Activated CD4-positive, alpha-beta T cell treated with anti-CD3 and anti-CD28 coated beads for 36 hours (primary cell): ENCODE measurements around the gene SCNN1A. TPM values are rescaled to one million over a fixed set of nuclear protein-coding genes. Genes with fewer than 3 reads are reported as not detected.

Source experiments
- ATAC-seq: fragments of 200-7000 bp; cut with Tn5 transposase; one replicate; pipeline ENCODE4 v1.10.0; 2021; ENCODE audit warnings: mild to moderate bottlenecking, moderate library complexity
- CTCF ChIA-PET: fragments of 350-600 bp; sonication (Branson Sonifier 250); formaldehyde crosslinking; loops from one replicate; lab custom pipeline; 2021; ENCODE audit warnings: antibody characterized with exemption; lab: Charles Lee
- POLR2A ChIA-PET: fragments of 350-600 bp; sonication (Branson Sonifier 250); formaldehyde crosslinking; loops from one replicate; lab custom pipeline; 2021; ENCODE audit warnings: antibody characterized with exemption, inconsistent platforms; lab: Charles Lee
- DNase-seq: peaks from one replicate; pipeline ENCODE4 v3.0.0-alpha.2; 2020
- H3K27ac Mint-ChIP-seq: one replicate; pipeline ENCODE4 v1.8.0; 2021; ENCODE audit warnings: mixed read lengths
- H3K27me3 Mint-ChIP-seq: one replicate; pipeline ENCODE4 v1.8.0; 2021; ENCODE audit warnings: mixed read lengths
- H3K36me3 Mint-ChIP-seq: one replicate; pipeline ENCODE4 v1.8.0; 2021; ENCODE audit warnings: low read depth, mixed read lengths
- H3K4me1 Mint-ChIP-seq: one replicate; pipeline ENCODE4 v1.8.0; 2021; ENCODE audit warnings: mixed read lengths
- H3K4me3 Mint-ChIP-seq: one replicate; pipeline ENCODE4 v1.8.0; 2021; ENCODE audit warnings: mild to moderate bottlenecking, moderate library complexity, mixed read lengths
- H3K9me3 Mint-ChIP-seq: one replicate; pipeline ENCODE4 v1.8.0; 2021; ENCODE audit warnings: low read depth, mixed read lengths
- intact Hi-C, 2 experiments: fragments of 100-400 bp; cut with DNase I in 1 of 2; cut with micrococcal nuclease in 1 of 2; formaldehyde crosslinking; loops; one replicate each; pipeline versions ENCODE4 v1.14.2 to v1.15.1; 2022 to 2024; cut with DNase I, micrococcal nuclease
- total RNA-seq, 2 experiments: library from RNA; stranded (reverse); gene quantifications; one replicate each; pipeline ENCODE4 v1.2.3, GENCODE V29; 2021

SCNN1A gene
- total RNA-seq, 2 experiments from 2014 or later = 0.05 TPM; not detected in 1

DNA sequence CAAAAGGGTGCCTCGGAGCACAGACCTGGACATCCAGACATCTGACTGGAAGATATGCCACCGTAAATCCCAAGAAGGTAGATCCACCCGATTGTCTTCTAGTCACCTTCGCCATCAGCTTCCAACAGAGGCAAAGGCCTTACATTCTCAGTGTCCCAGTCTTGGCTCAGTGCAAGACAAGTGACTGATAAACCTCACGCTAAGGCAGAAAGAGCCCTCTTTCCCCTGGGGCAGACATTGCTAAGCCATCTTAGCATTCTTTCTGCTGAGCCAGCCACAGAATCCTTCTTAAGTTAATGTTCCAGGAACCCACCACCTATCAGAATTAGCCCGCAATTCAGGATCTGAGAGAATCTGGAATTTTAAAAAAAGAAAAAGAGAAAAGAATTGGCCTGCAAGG, 69.2 kb downstream of the SCNN1A start:
- intact Hi-C loops = no loop called here
- CTCF ChIA-PET = interaction anchor here (0.7 to 1.2 kb wide), 3 partner anchors 19 to 112 kb away, joined by 3 to 4 read pairs (median 3); no protein-coding TSS in a partner anchor
- H3K27me3 Mint-ChIP-seq = peaks cover 7% of the 10 kb centered on the region
- no peak for ATAC-seq
- DNase-seq = no peak
- no peak overlapping the region for H3K4me3 Mint-ChIP-seq
- POLR2A ChIA-PET = no interaction called here
- no peaks in the 10 kb centered on the region for H3K4me1 Mint-ChIP-seq
- H3K27ac Mint-ChIP-seq = no peak overlapping the region
- H3K36me3 Mint-ChIP-seq = no peaks in the 10 kb centered on the region
- H3K9me3 Mint-ChIP-seq = no peaks in the 10 kb centered on the region

DNA sequence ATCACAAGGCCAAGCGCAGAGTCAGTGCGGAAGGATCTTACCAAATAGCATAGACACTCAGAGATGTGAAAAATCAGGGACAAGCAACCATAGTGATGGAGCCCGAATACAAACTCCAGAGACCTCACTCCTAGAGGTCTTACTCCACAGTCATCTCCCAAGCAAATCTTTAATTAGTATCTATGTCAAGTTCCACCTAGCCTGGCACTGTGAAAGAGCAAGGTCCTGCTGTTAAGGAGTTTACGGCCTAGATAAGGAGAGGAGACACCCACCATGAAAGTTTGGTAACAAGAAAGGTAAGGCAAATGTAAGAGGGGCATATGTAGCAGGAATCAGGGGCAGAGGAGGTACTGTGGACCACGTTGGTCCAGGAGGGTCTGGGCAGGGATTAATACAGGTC, 72.3 kb downstream of the SCNN1A start:
- CTCF ChIA-PET = interaction anchor here (1.2 to 1.3 kb wide), 2 partner anchors 18 to 24 kb away, joined by 4 to 5 read pairs; no protein-coding TSS in a partner anchor

DNA sequence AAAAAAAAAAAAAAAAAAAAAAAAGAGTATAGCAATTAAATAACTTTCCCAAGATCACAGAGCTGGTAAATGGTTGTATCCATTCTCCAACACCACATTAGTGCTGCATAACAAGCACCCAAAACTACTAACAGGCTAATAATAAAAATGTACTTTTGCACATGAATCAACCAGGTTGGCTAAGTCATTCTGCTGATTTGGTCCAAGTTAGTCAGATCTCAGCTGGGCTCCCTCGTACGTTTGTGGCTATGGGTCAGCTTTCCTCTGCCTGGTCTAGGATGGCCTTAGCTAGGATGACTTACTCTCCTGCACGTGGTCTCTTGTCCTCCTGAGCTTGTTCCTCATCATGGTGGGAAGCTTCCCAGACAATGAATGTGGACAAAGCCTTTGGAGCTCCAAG, 72.7 kb downstream of the SCNN1A start:
- intact Hi-C loops = no loop called here
- CTCF ChIA-PET = interaction anchor here (1.2 to 1.3 kb wide), 2 partner anchors 18 to 24 kb away, joined by 4 to 5 read pairs; no protein-coding TSS in a partner anchor
- no peak for ATAC-seq

More for the DNA sequence above, 72.3 kb downstream of the SCNN1A start:
- no peaks in the 10 kb centered on the region for H3K36me3 Mint-ChIP-seq
- no peaks in the 10 kb centered on the region for H3K4me1 Mint-ChIP-seq
- DNase-seq = no peak
- ATAC-seq = no peak
- no peaks in the 10 kb centered on the region for H3K9me3 Mint-ChIP-seq
- H3K27ac Mint-ChIP-seq = no peak overlapping the region
- POLR2A ChIA-PET = no interaction called here
- H3K27me3 Mint-ChIP-seq = no peaks in the 10 kb centered on the region
- no peak overlapping the region for H3K4me3 Mint-ChIP-seq
- intact Hi-C loops = no loop called here

DNA sequence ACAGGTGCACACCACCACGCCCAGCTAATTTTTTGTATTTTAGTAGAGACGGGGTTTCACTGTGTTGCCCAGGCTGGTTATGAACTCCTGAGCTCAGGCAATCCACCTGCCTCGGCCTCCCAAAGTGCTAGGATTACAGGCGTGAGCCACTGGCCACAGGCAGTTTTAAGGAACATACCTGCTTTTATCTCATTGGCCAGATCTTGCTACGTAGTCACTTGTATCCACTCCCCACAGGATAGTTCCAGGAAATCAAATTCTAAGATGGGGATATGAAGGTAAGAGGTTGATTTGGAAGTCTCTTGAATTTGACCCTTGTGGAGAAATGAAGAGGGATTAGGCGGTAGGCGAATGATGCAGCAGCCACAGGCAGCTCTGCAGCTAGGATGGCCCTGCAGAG, 73.6 kb downstream of the SCNN1A start:
- Mint-ChIP-seq H3K27ac (no peak overlapping the region), H3K27me3 (no peaks in the 10 kb centered on the region), H3K36me3 (no peaks in the 10 kb centered on the region), H3K9me3 (no peaks in the 10 kb centered on the region), H3K4me1 (no peaks in the 10 kb centered on the region), H3K4me3 (no peak overlapping the region)
- intact Hi-C loops = no loop called here
- ChIA-PET CTCF (interaction anchor here (0.6 kb wide), 2 partner anchors 22 to 271 kb away, joined by 4 to 6 read pairs; no protein-coding TSS in a partner anchor), POLR2A (no interaction called here)
- DNase-seq (no peak), ATAC-seq (no peak)

More for the DNA sequence above, 72.7 kb downstream of the SCNN1A start:
- no peak overlapping the region for H3K27ac Mint-ChIP-seq
- H3K9me3 Mint-ChIP-seq = no peaks in the 10 kb centered on the region
- DNase-seq = no peak
- no peaks in the 10 kb centered on the region for H3K27me3 Mint-ChIP-seq
- no peak overlapping the region for H3K4me3 Mint-ChIP-seq
- no peaks in the 10 kb centered on the region for H3K36me3 Mint-ChIP-seq
- no peaks in the 10 kb centered on the region for H3K4me1 Mint-ChIP-seq
- POLR2A ChIA-PET = no interaction called here

DNA sequence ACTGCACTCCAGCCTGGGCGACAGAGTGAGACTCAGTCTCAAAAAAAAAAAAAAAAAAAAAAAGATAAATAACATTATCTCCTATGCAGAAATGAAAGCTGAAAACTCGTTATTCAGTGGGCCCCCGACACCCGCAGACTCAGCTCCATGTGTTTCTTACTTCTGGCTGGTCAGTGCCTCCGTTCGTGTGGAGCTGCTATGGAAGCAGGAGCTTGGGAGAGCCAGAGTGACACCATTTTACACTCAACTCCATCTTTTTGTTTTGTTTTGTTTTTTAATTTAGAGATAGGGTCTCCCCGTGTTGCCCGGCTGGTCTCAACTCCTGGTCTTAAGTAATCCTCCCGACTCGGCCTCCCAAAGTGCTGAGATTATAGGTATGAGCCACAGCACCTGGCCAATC, 78.2 kb downstream of the SCNN1A start:
- no peaks in the 10 kb centered on the region for H3K27me3 Mint-ChIP-seq
- H3K4me3 Mint-ChIP-seq = no peak overlapping the region
- no peak for DNase-seq
- no peaks in the 10 kb centered on the region for H3K4me1 Mint-ChIP-seq
- intact Hi-C loops = no loop called here
- ATAC-seq = no peak
- H3K27ac Mint-ChIP-seq = no peak overlapping the region
- ChIA-PET POLR2A (no interaction called here), CTCF (interaction anchor here (0.7 to 1.3 kb wide), 2 partner anchors 11 to 18 kb away, joined by 3 to 4 read pairs; no protein-coding TSS in a partner anchor)
- H3K36me3 Mint-ChIP-seq = no peaks in the 10 kb centered on the region
- H3K9me3 Mint-ChIP-seq = no peaks in the 10 kb centered on the region

Other genes with a start within 250 kb of the SCNN1A start
- 10 to 100 TPM; 11.5 to 12.8 TPM for gene CD9, start 175.2 kb downstream of the SCNN1A start, total RNA-seq
- not detected for gene PLEKHG6, start 64.9 kb downstream of the SCNN1A start, total RNA-seq
- gene TNFRSF1A, start 33.5 kb downstream of the SCNN1A start, total RNA-seq = 10 to 100 TPM; 42.1 to 58.7 TPM
- gene LTBR, start 8.6 kb upstream of the SCNN1A start, total RNA-seq = 1 to 10 TPM in 1 of 2 experiments, under 1 TPM in 1; 0.57 to 1.1 TPM
- 100 to 1,000 TPM in 1 of 2 experiments, 10 to 100 TPM in 1; 85.4 to 116 TPM for gene CD27, start 69.4 kb upstream of the SCNN1A start, total RNA-seq
- 10 to 100 TPM; 27.4 to 40.8 TPM for gene TAPBPL, start 76.5 kb upstream of the SCNN1A start, total RNA-seq
- gene VAMP1, start 95.1 kb upstream of the SCNN1A start, total RNA-seq = 10 to 100 TPM; 34.5 to 52.3 TPM
- gene MRPL51, start 117.7 kb upstream of the SCNN1A start, total RNA-seq = 100 to 1,000 TPM; 232 to 275 TPM
- gene NCAPD2, start 118.5 kb upstream of the SCNN1A start, total RNA-seq = 100 to 1,000 TPM; 199 to 210 TPM
- gene GAPDH, start 159.0 kb upstream of the SCNN1A start, total RNA-seq = 1,000 to 10,000 TPM; 7,289 to 9,770 TPM
- gene IFFO1, start 180.5 kb upstream of the SCNN1A start, total RNA-seq = 1 to 10 TPM; 8.1 to 8.4 TPM
- 10 to 100 TPM; 93.2 to 97.1 TPM for gene NOP2, start 192.7 kb upstream of the SCNN1A start, total RNA-seq
- 100 to 1,000 TPM; 279 to 322 TPM for gene CHD4, start 231.8 kb upstream of the SCNN1A start, total RNA-seq